GM12891 (cell line): ENCODE measurements around the gene ZNF836.

Experiments
- DNase-seq: peaks from one replicate; pipeline ENCODE4 v3.0.0; 2011; ENCODE audit warnings: low spot score; ENCODE audit not compliant: insufficient read length
- FAIRE-seq: peaks from 2 replicates; lab custom pipeline; 2011; peaks lifted over from hg19 to GRCh38; lab: Jason Lieb, UNC
- PAX5 ChIP-seq: IDR thresholded peaks from 2 replicates; pipeline ENCODE4 v1.6.1; 2011; ENCODE audit warnings: low read length, moderate library complexity, mild to moderate bottlenecking; ENCODE audit not compliant: insufficient read depth, severe bottlenecking
- POLR2A ChIP-seq: IDR thresholded peaks from 2 replicates; pipeline ENCODE4 v1.6.1; 2011; ENCODE audit warnings: low read depth, low read length, control low read depth
- POLR2AphosphoS5 ChIP-seq: IDR thresholded peaks from 2 replicates; pipeline ENCODE4 v1.6.1; 2011; ENCODE audit warnings: low read depth, low read length, control low read depth
- POU2F2 ChIP-seq: IDR thresholded peaks from 2 replicates; pipeline ENCODE4 v1.6.1; 2011; ENCODE audit warnings: low read depth, mild to moderate bottlenecking, control low read depth, low read length, moderate library complexity
- SPI1 ChIP-seq: IDR thresholded peaks from 2 replicates; pipeline ENCODE4 v1.6.1; 2011; ENCODE audit warnings: low read depth, low read length, control low read depth
- TAF1 ChIP-seq: IDR thresholded peaks from 2 replicates; pipeline ENCODE4 v1.6.1; 2011; ENCODE audit warnings: low read depth, low read length, control low read depth

Gene ZNF836

DNA sequence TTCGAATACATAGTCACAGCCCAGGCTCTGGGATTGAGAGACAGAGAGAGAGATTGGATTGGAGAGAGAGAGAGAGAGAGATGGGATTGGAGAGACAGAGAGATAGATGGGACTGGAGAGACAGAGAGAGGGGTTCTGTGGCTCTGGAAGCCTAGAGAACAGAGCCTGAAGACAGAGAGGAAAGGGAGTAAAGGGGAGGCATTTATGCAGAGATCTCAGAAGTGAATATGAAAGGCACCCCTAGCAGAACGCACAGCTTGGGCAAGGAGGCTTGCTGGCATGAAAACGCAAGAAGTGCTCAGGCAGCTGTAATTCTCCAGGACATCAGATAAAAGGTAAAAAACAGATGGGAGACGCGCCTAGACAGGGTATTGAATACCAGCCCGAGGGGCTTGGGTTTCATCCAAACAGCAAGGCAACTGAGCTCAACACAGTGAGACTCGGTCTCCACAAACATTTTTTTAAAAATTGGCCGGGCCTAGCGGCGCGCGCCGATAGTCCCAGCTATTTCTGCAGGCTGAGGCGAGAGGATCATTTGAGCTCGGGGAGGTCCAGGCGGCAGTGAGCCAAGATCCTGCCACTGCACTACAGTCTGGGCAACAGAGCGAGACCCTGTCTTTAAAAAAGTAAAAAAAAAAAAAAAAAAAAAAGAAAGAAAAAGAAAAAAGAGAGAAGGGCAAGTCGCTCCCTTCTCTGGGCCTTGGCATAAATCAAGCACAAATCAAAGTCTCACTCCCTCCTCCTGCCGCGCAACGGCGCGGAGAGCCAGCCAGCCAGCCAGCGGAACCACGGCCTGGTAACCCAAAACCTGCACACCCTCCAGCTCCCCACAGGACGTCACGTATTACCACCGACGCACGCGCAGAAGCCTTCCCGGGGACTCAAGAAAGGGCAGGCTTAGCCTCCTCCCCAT is 17.7 kb upstream of the ZNF836 start:
- TF ChIP-seq POLR2AphosphoS5 (no peak), PAX5 (peak; percentile 98), POU2F2 (no peak), SPI1 (no peak), TAF1 (peak; percentile 68; the same call in 1 of the 2 replicates), POLR2A (peak; percentile 42; the same call in 1 of the 2 replicates)
- FAIRE-seq (no peak), DNase-seq (no peak)

DNA sequence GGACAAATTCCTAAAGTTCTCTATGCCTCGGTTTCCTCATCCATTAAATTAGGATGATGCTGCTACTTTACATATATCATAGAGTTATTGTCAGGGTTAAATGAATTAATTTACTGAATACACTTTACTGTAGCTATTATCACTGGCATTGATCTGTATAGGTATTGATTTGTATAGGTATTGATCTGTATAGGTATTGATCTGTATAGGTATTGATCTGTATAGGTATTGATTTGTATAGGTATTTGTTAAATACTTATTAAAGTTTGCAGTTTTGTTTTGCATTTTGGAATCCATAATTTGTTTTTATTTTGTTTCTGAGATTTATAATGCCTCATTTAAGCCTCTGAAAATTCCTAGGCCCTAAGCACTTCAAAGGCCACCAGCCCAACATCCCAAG is 16.0 kb upstream of the ZNF836 start:
- no peak for FAIRE-seq
- no peak for DNase-seq
- TF ChIP-seq POLR2AphosphoS5 (no peak), POLR2A (no peak), SPI1 (no peak), TAF1 (no peak), PAX5 (no peak), POU2F2 (no peak)

DNA sequence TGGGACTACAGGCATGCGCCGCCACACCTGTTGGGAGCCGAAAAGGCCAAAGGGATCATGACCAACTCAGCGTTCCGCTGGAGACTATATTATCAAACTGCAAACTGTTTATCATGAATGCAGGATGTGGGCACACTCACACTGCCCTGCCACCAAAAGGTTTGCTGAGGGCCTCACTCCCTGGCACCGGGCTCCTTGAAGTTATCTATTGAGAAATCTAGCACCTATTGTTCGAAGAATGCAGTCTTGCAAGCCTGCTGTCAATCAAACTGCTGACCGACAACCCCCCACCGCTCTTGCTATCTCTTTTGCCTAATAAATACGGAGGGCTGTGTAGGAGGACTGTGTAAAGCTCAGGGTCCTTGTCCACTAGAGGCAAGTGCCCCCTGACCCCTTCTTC is 5.2 kb upstream of the ZNF836 start:
- DNase-seq (no peak), FAIRE-seq (no peak)

DNA sequence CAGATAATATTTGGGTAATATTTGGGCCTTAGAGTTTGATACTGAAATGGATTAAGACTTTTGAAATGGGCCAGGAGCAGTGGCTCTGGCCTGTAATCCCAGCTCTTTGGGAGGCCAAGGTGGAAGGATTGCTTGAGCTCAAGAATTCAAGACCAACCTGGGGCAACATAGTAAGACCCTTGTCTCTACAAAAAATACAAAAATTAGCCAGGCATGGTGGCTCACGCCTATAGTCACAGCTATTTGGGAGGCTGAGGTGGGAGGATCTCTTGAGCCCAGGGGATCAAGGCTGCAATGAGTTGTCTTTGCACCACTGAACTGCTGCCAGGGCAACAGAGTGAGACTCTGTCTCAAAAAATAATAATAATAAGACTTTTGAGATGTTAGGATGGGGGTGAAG is 926 bp upstream of the ZNF836 start:
- TF ChIP-seq POU2F2, result no peak
- TF ChIP-seq POLR2A, result no peak
- no peak for TF ChIP-seq SPI1
- TF ChIP-seq TAF1, result no peak
- FAIRE-seq (no peak), DNase-seq (no peak)

More for the DNA sequence above, 5.2 kb upstream of the ZNF836 start:
- TF ChIP-seq SPI1 (no peak), TAF1 (no peak)

DNA sequence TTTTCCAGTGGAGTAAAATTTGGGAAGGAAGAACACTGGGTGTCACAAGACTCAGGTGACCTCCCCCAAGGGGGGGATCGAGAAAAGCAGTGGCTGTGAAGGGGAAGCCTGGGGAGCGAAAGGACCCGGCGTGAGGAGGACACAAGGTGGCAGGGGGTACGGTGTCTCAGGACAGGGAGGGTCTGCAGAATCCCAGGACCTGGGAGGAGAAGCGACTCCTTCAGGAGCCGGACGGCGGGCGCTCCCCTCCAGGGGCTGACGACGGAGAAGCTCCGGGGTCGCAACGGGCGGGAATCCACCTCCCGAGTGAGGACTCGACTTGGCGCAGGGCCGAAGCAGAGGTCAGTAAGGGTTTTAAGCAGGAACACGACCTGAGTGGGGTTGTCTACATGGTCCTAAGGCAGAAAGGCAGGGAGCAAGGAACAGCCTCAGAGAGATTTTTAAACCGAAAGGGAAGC is 529 bp downstream of the ZNF836 start:
- DNase-seq (peak; percentile 25), FAIRE-seq (no peak)
- TF ChIP-seq POLR2AphosphoS5 (no peak), SPI1 (no peak), TAF1 (no peak), POLR2A (no peak), PAX5 (no peak), POU2F2 (no peak)

DNA sequence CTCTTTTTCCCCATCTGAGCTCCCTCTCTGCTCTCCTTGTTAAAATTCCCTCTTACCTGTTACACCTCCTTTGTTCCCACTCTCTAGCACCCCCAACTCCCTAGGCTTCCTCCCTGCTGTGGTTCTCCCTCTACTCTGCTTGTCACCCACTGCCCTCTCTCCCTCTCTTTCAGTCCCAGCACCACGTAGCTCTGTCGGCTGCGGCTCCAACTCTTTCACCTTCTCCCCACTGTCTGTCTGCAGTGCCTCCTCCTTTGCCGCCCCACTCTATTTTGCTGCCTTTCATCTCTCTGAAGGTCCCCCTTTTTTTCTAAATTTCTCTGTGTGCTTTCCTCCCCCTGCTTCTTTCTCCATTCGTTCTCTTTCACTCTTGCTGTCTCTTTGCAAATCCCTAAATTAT is 1.1 kb downstream of the ZNF836 start:
- DNase-seq (no peak), FAIRE-seq (no peak)
- no peak for TF ChIP-seq SPI1
- TF ChIP-seq PAX5, result no peak
- no peak for TF ChIP-seq TAF1
- no peak for TF ChIP-seq POLR2A
- TF ChIP-seq POLR2AphosphoS5, result no peak
- TF ChIP-seq POU2F2, result no peak

DNA sequence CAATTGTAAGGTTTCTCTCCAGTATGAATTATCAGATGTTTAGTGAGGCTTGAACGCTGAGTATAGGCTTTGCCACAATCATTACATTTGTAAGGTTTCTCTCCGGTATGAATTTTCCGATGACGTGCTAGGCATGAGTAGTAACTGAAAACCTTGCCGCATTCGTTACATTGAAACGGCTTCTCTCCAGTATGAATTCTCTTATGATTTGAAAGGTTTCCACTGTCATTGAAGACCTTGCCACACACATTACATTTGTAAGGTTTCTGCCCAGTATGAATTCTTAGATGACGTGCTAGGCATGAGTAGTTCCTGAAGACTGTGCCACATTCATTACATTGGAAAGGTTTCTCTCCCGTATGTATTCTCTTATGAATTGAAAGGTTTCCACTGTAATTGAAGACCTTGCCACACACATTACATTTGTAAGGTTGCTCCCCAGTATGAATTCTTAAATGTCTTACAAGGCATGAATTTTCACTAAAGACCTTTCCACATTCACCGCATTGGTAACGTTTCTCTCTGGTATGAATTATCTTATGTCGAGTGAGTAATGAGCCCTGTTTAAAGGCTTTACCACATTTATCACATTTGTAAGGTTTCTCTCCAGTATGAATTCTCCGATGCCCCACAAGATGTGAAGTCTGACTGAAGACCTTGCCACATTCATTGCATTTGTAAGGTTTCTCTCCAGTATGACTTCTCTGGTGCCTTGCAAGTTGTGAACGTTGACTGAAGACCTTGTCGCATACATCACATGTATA is 15.6 kb downstream of the ZNF836 start:
- no peak for FAIRE-seq

DNA sequence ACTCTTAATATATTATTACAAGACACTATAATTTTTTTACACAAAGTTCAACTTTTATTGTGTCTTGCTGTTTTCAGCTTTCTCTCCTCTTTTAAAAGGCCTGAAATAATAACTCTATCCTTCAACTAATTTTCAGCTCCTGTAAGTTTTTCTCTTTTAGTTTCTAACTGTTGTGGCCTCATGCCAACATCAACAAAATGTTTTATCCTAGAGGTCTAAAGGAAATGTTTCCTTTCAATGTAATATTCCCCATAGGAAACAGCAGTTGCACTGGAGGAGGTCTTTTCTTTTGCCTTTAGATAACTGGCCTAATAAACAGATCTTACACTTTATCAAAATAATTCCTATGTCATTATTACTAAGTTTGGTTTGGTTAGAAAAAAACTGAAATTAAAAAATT is 23.2 kb downstream of the ZNF836 start:
- no peak for FAIRE-seq
- no peak for DNase-seq
- TF ChIP-seq POLR2AphosphoS5, result no peak
- no peak for TF ChIP-seq PAX5
- TF ChIP-seq TAF1, result no peak
- no peak for TF ChIP-seq SPI1
- TF ChIP-seq POU2F2, result no peak
- TF ChIP-seq POLR2A, result no peak

More for the DNA sequence above, 15.6 kb downstream of the ZNF836 start:
- no peak for TF ChIP-seq POU2F2
- TF ChIP-seq POLR2A, result no peak
- no peak for TF ChIP-seq PAX5
- TF ChIP-seq POLR2AphosphoS5, result no peak
- TF ChIP-seq SPI1, result no peak
- no peak for DNase-seq

DNA sequence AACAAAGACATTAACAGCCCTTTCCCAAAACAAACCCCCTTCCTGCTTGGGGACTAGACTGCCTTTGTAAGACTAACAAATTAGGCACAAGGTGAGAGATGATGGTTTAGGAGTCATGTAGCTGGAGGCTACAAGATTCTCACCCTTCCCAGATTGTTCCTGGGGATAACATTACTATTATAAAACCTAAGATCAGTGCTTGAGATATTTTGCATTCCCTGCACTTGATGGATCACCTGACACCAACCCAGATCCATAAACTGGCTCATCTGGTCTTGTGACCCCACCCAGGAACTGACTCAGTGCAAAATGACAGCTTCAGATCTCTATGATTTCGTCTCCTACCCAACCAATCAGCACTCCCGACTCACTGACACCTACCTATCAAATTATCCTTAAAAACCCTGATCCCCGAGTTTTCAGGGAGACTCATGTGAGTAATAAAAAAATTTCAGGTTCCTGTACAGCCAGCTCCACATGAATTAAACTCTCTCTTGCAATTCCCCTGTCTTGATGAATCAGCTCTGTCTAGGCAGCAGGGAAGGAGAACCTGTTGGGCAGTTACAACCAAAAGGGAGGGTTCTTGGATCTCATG is 29.3 kb downstream of the ZNF836 start:
- FAIRE-seq (no peak), DNase-seq (no peak)
- TF ChIP-seq POLR2A, result no peak
- TF ChIP-seq TAF1, result no peak
- TF ChIP-seq SPI1, result no peak
- TF ChIP-seq PAX5, result no peak
- no peak for TF ChIP-seq POU2F2
- no peak for TF ChIP-seq POLR2AphosphoS5

DNA sequence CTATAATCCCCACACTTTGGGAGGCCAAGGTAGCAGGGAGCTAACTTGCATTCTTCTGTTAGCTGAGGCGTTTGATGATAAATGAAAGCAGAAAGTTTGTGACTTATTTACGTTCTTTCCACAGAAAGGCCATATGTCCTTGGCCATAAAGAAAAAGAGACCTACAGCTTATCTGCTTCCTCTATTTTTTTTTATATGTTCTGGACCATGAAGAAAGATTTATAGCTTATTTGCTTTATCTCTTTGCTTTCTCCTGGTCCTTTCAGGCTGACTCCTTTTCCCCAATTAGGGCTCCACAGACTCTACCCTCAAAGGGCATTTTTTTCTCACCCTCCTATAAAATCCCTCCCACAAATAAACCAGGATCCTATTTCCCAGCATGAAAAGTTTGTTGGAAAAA is 30.2 kb downstream of the ZNF836 start:
- FAIRE-seq (no peak), DNase-seq (no peak)
- TF ChIP-seq PAX5, result no peak
- TF ChIP-seq POLR2AphosphoS5, result no peak
- TF ChIP-seq SPI1, result no peak
- TF ChIP-seq TAF1, result no peak
- TF ChIP-seq POU2F2, result no peak
- no peak for TF ChIP-seq POLR2A
